Superior temporal gyrus (tissue), 1 donor: ENCODE data around the gene SLC22A2.
"Not testable (repeated sequence)": the region's sequence is repeated elsewhere in the genome, so short reads cannot be mapped to it uniquely, and the experiment has no call there.

Experiments
- DNase-seq: peaks from one replicate; pipeline ENCODE4 v3.0.0-alpha.2; 2016; ENCODE audit errors: extremely low spot score

Gene SLC22A2

GRCh38 chr6:160258346-160259142 is at the start of gene SLC22A2:
Gene SLC22A2 (minus strand): TSS chr6:160258821. CDS start chr6:160258757, 64 bp downstream.
- no peak for DNase-seq

DNA sequence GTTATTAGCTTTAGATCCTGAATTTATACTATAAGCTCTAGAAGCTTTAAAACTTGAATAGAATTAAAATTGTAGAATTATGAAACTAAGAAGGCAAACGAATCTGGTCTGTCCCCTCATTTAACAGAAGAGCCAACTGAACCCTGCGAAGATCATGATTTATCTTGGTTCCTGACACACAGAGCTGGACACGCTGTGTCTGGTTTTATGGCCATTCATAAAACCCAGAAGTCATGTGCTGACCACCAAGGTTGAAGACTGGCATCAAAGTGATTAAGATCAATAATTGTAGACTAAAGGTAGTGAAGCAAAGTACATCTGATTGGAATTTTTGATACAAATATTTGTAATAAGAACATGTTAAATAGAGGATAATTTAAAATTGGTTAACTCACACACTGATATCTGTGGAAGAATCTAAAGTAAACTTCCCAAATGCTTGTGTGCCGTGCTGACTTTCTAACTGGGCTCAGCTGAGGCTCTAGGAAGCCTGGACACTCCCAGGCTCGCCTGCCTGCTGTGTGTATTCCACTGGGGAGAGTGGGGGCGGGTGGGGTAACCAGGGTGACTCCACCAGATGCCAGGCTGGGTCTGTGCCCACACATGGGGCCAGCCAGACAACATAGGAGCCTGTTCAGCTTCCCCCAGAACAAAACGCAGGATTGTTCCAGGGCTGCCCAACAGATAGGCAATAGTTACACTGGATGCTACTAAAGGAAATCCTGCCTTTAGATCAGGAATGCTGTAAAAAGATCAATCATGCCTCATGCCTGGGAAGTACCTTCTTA is 47.5 kb upstream of the SLC22A2 start:
- DNase-seq, result peak; percentile 47

GRCh38 chr6:160303806-160304205 is 45.2 kb upstream of the SLC22A2 start:
- no peak for DNase-seq

DNA sequence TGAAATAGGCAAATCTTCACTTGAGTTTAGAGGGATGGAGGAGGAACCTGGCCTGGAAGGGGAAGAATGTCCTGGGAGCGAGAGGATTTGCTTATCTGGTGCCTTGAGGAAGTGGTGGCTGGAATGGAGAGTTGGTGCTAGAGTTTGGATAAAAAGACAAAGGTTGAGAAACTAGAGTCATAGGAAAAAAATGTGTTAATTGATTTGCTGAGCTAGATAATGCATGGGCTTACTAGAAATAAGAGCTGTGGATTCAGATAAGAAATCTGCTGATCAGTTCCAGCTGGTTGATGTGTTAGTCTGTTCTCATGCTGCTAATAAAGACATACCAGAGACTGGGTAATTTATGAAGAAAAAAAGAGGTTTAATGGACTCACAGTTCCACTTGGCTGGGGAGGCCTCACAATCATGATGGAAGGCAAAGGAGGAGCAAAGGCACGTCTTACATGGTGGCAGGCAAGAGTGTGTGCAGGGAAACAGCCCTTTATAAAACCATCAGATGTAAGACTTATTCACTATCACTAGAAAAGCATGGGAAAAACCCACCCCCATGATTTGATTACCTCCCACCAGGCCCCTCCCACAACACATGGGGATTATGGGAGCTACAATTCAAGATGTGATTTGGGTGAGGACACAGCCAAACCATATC is 43.9 kb upstream of the SLC22A2 start:
- not testable (repeated sequence) for DNase-seq

DNA sequence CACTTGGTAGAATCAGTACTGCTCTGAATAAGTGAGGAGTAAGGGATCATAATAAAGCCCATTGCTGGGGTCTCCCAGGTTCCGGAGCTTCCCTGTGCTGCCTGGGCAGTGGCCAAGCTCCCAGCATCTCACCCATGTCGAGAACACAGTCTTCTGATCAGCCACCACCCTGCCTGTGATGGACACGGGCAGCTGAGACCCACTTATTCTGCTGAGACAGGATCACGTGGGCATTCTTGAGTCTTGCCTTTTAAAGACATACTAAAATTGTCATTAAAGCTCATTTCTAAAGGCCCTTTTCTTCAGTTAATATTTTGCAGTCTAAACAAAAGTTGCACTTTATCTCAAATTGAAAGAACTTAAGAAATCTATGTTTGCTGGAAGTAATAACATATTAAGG is 42.7 kb upstream of the SLC22A2 start:
- DNase-seq, result no peak

GRCh38 chr6:160300076-160300695 is 41.6 kb upstream of the SLC22A2 start:
- no peak for DNase-seq

- no peak for DNase-seq
These were observed 40.9 kb upstream of the SLC22A2 start for GRCh38 chr6:160299559-160299958.

GRCh38 chr6:160298121-160298520 is 39.5 kb upstream of the SLC22A2 start:
- DNase-seq, result no peak

GRCh38 chr6:160297310-160297709 is 38.7 kb upstream of the SLC22A2 start:
- no peak for DNase-seq

GRCh38 chr6:160293844-160294243 is 35.2 kb upstream of the SLC22A2 start:
- no peak for DNase-seq

- no peak for DNase-seq
These were observed 27.0 kb upstream of the SLC22A2 start for GRCh38 chr6:160285541-160286105.

- DNase-seq, result no peak
These were observed 26.0 kb upstream of the SLC22A2 start for GRCh38 chr6:160284575-160284974.

GRCh38 chr6:160282444-160282843 is 23.8 kb upstream of the SLC22A2 start:
- no peak for DNase-seq

GRCh38 chr6:160279850-160280249 is 21.2 kb upstream of the SLC22A2 start:
- DNase-seq, result no peak

DNA sequence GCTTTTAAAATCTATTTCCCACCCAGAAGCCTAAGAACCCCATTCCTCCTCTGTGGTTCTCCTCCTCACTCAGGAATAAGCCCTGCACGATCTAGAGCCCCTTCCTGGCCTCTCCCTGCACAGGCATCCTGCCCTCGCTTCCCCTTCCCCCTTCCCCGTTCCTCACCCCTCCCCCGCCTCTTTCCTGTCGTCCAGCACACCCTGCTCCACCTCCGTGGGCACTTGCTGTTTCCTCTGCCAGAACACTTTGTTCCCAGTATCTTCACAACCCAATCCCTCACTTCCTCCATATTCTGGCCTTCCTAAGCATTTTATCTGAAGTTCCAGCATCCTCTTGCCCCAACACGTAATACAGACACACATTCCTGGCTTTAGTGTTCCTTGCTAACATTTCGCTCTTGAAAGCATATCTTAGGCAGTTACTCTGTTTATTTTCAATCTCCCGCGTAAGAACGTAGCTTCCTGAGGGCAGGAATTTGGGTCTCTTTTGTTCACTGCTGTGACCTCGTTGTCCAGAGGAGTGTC is 20.2 kb upstream of the SLC22A2 start:
- no peak for DNase-seq

- DNase-seq, result no peak
These were observed 19.7 kb upstream of the SLC22A2 start for GRCh38 chr6:160278311-160278710.

DNA sequence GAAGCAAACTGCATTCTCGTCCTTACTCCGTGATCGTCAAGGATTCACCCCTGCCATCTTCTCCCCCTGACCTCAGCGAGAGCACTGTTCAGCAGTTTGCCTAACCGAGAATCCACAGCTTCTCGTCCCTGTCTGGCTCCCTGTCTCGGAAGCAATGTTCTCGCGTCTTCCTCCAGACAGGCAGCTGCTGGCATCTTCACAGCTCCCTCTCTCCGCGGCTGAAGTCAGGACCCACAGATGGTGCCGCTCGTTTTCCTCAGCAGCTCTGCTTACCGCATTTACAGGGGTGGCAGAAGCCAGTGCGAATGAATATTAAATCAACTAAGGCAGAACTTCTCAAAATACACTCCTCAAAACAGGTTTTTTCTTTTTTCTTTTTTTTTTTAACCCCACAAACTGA is 18.9 kb upstream of the SLC22A2 start:
- peak; percentile 14 for DNase-seq

DNA sequence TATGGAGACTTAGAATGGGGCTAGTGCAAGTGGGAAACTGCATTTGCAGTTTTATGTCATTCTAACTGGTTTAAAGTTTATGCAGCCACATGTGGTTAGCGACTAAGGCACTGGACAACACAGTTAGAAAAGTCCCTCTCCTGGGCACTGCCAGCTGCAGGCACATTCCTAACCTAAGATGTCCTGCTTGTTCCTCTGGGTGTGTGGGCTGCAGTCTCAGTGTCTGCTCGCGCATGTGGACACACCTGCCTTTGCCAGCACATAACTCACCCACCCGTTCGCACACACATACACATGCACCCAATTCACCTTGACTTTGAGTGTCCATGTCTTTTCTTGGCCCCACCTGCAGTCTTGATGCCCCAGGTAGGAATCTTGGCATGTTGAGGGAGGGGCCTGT is 18.5 kb upstream of the SLC22A2 start:
- no peak for DNase-seq

DNA sequence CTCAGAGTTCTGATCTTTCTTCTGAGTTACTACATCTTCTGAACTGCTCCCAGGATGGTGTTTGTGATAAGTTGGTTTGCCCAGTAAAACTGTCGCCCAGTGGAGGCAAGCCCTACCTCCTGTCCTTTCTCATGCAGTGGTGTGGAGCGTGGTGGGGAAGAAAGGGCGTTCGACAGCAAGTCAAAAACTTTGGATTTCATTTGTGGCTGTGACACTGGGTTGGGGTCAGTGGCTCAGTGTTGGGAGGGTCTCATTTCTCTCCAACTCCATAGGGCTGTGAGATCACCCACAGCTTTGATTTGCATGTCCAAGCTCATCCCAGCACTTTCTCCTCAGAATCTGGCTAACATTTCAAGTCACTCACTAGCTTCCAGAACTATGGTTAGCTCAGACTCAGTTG is 17.5 kb upstream of the SLC22A2 start:
- DNase-seq, result no peak

GRCh38 chr6:160275511-160276003 is 16.9 kb upstream of the SLC22A2 start:
- DNase-seq, result no peak

GRCh38 chr6:160274871-160275510 is 16.4 kb upstream of the SLC22A2 start:
- DNase-seq, result peak; percentile 56
